Loucy (cell line): Measurements from ENCODE around the gene CHRD.
A peak's percentile ranks its signal among the peaks of the same experiment; 100 is the strongest.

Experiments
- H2AFZ ChIP-seq: fragments of 200-600 bp; sonication (generic); 2 replicates; pipeline ENCODE4 v1.6.0; 2016; ENCODE audit warnings: antibody characterized with exemption, mild to moderate bottlenecking, low read length, moderate library complexity
- H3F3A ChIP-seq: fragments of 200-600 bp; 2 replicates; pipeline ENCODE4 v1.6.0; 2016; ENCODE audit warnings: antibody characterized with exemption, low read depth, mild to moderate bottlenecking
- H3K27me3 ChIP-seq: fragments of 200-600 bp; sonication (generic); 2 replicates; pipeline ENCODE4 v1.6.1; 2014; ENCODE audit warnings: low read length, mild to moderate bottlenecking; ENCODE audit not compliant: insufficient read depth, poor library complexity, severe bottlenecking
- H3K36me3 ChIP-seq: fragments of 200-600 bp; sonication (generic); 2 replicates; pipeline ENCODE4 v1.6.1; 2016; ENCODE audit warnings: low read length; ENCODE audit not compliant: insufficient read depth
- H3K4me1 ChIP-seq: fragments of 200-600 bp; sonication (generic); 2 replicates; pipeline ENCODE4 v1.5.1; 2014; ENCODE audit warnings: low read length, mild to moderate bottlenecking; ENCODE audit not compliant: insufficient read depth, poor library complexity, severe bottlenecking
- H3K4me2 ChIP-seq: fragments of 200-600 bp; sonication (generic); 2 replicates; pipeline ENCODE4 v1.6.0; 2014; ENCODE audit warnings: antibody characterized with exemption, low read length, low read depth, mild to moderate bottlenecking; ENCODE audit not compliant: poor library complexity, severe bottlenecking
- H3K4me3 ChIP-seq: fragments of 200-600 bp; sonication (generic); 2 replicates; pipeline ENCODE4 v1.5.1; 2014; ENCODE audit warnings: low read length, mild to moderate bottlenecking, mixed read lengths; ENCODE audit not compliant: poor library complexity, severe bottlenecking
- H3K79me2 ChIP-seq: fragments of 200-600 bp; sonication (generic); 2 replicates; pipeline ENCODE4 v1.6.1; 2014; ENCODE audit warnings: low read length; ENCODE audit not compliant: insufficient read depth
- H3K9ac ChIP-seq: fragments of 200-600 bp; sonication (generic); 2 replicates; pipeline ENCODE4 v1.6.0; 2014; ENCODE audit warnings: mild to moderate bottlenecking, low read depth, low read length, moderate library complexity; ENCODE audit not compliant: poor library complexity, severe bottlenecking
- H3K9me2 ChIP-seq: fragments of 200-600 bp; sonication (generic); replicated peaks from 2 replicates; pipeline ENCODE4 v1.6.1; 2016; ENCODE audit warnings: low read depth, low read length, mixed read lengths
- H3K9me3 ChIP-seq: fragments of 200-600 bp; sonication (generic); 2 replicates; pipeline ENCODE4 v1.6.1; 2014; ENCODE audit warnings: mild to moderate bottlenecking, antibody characterized with exemption, low read length, low read depth; ENCODE audit not compliant: insufficient read depth
- H4K20me1 ChIP-seq: fragments of 200-600 bp; sonication (generic); 2 replicates; pipeline ENCODE4 v1.6.0; 2014; ENCODE audit warnings: antibody characterized with exemption, low read length, mild to moderate bottlenecking; ENCODE audit not compliant: insufficient read depth, poor library complexity, severe bottlenecking
- EZH2phosphoT487 ChIP-seq: fragments of 200-600 bp; IDR thresholded peaks from 2 replicates; pipeline ENCODE4 v1.6.1; 2018; ENCODE audit warnings: antibody characterized with exemption, mild to moderate bottlenecking, moderate library complexity, borderline replicate concordance
- TF ChIP-seq, protein P1 (sequence below): fragments of 200-600 bp; sonication (generic); conservative IDR thresholded peaks from 2 replicates; pipeline ENCODE4 v1.5.1; 2014; ENCODE audit warnings: mild to moderate bottlenecking, antibody characterized with exemption, low read length

Gene CHRD

GRCh38 chr3:184388164-184388935, 8.5 kb downstream of the CHRD start:
- Histone ChIP-seq H3K4me3 (no peak overlapping the region), H3K4me1 (no peaks in the 10 kb centered on the region), H3K4me2 (no peak overlapping the region), H3F3A (no peaks in the 10 kb centered on the region), H2AFZ (no peak overlapping the region), H3K9me3 (no peaks in the 10 kb centered on the region), H3K36me3 (no peaks in the 10 kb centered on the region), H4K20me1 (no peaks in the 10 kb centered on the region), H3K79me2 (no peaks in the 10 kb centered on the region), H3K9ac (no peak overlapping the region), H3K27me3 (no peaks in the 10 kb centered on the region), H3K9me2 (no peaks in the 10 kb centered on the region)
- TF ChIP-seq EZH2phosphoT487 = no peak
- TF ChIP-seq, protein P1, sequence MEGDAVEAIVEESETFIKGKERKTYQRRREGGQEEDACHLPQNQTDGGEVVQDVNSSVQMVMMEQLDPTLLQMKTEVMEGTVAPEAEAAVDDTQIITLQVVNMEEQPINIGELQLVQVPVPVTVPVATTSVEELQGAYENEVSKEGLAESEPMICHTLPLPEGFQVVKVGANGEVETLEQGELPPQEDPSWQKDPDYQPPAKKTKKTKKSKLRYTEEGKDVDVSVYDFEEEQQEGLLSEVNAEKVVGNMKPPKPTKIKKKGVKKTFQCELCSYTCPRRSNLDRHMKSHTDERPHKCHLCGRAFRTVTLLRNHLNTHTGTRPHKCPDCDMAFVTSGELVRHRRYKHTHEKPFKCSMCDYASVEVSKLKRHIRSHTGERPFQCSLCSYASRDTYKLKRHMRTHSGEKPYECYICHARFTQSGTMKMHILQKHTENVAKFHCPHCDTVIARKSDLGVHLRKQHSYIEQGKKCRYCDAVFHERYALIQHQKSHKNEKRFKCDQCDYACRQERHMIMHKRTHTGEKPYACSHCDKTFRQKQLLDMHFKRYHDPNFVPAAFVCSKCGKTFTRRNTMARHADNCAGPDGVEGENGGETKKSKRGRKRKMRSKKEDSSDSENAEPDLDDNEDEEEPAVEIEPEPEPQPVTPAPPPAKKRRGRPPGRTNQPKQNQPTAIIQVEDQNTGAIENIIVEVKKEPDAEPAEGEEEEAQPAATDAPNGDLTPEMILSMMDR = no peak

GRCh38 chr3:184388936-184389230, 9.0 kb downstream of the CHRD start:
- Histone ChIP-seq H2AFZ (no peak overlapping the region), H3K9me3 (no peaks in the 10 kb centered on the region), H3K4me1 (no peaks in the 10 kb centered on the region), H3K36me3 (no peaks in the 10 kb centered on the region), H3F3A (no peaks in the 10 kb centered on the region), H4K20me1 (no peaks in the 10 kb centered on the region), H3K4me3 (no peak overlapping the region), H3K4me2 (no peak overlapping the region), H3K79me2 (no peaks in the 10 kb centered on the region), H3K9me2 (no peaks in the 10 kb centered on the region), H3K9ac (no peak overlapping the region), H3K27me3 (no peaks in the 10 kb centered on the region)
- no peak for TF ChIP-seq EZH2phosphoT487
- TF ChIP-seq, protein P1 = no peak

DNA sequence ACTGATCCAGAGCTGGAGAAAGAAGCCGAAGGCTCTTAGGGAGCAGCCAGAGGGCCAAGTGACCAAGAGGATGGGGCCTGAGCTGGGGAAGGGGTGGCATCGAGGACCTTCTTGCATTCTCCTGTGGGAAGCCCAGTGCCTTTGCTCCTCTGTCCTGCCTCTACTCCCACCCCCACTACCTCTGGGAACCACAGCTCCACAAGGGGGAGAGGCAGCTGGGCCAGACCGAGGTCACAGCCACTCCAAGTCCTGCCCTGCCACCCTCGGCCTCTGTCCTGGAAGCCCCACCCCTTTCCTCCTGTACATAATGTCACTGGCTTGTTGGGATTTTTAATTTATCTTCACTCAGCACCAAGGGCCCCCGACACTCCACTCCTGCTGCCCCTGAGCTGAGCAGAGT, 9.5 kb downstream of the CHRD start:
- Histone ChIP-seq H3K9ac (no peak overlapping the region), H2AFZ (0 out of 2 replicates have a peak overlapping the region, but pooled peaks have one; percentile 60), H3F3A (no peaks in the 10 kb centered on the region), H3K9me2 (no peaks in the 10 kb centered on the region), H3K36me3 (no peaks in the 10 kb centered on the region), H3K4me2 (no peak overlapping the region), H3K9me3 (no peaks in the 10 kb centered on the region), H4K20me1 (no peaks in the 10 kb centered on the region), H3K4me3 (no peak overlapping the region), H3K79me2 (no peaks in the 10 kb centered on the region), H3K4me1 (no peaks in the 10 kb centered on the region), H3K27me3 (no peaks in the 10 kb centered on the region)
- TF ChIP-seq, protein P1 = no peak
- no peak for TF ChIP-seq EZH2phosphoT487
